Endometrium (tissue), 2 donors: Measurements from ENCODE around the gene NTSR2.

ENCODE experiments used
- FAIRE-seq: peaks from 2 replicates; lab custom pipeline; 2012; peaks lifted over from hg19 to GRCh38; lab: Jason Lieb, UNC
- donor health status: control.
- donor health status: control.

NTSR2 gene

GRCh38 chr2:11628675-11629074, 41.3 kb downstream of the NTSR2 start:
- FAIRE-seq = no peak

- no peak for FAIRE-seq
Observed at GRCh38 chr2:11625671-11626070, 44.3 kb downstream of the NTSR2 start.

GRCh38 chr2:11624893-11625292, 45.1 kb downstream of the NTSR2 start:
- no peak for FAIRE-seq

GRCh38 chr2:11622611-11623010, 47.4 kb downstream of the NTSR2 start:
- no peak for FAIRE-seq

- no peak for FAIRE-seq
Observed at GRCh38 chr2:11621410-11621809, 48.6 kb downstream of the NTSR2 start.

- no peak for FAIRE-seq
Observed at GRCh38 chr2:11618708-11619062, 51.3 kb downstream of the NTSR2 start.

- no peak for FAIRE-seq
Observed at GRCh38 chr2:11617984-11618707, 51.8 kb downstream of the NTSR2 start.

- no peak for FAIRE-seq
Observed at GRCh38 chr2:11617527-11617926, 52.5 kb downstream of the NTSR2 start.

GRCh38 chr2:11616851-11617415, 53.1 kb downstream of the NTSR2 start:
- no peak for FAIRE-seq

- FAIRE-seq = no peak
Observed at GRCh38 chr2:11616097-11616687, 53.8 kb downstream of the NTSR2 start.

GRCh38 chr2:11615209-11615608, 54.8 kb downstream of the NTSR2 start:
- FAIRE-seq = no peak

- no peak for FAIRE-seq
Observed at GRCh38 chr2:11613297-11613696, 56.7 kb downstream of the NTSR2 start.

GRCh38 chr2:11612553-11613215, 57.3 kb downstream of the NTSR2 start:
- FAIRE-seq = no peak

- no peak for FAIRE-seq
Observed at GRCh38 chr2:11611251-11611650, 58.7 kb downstream of the NTSR2 start.

GRCh38 chr2:11610624-11611242, 59.3 kb downstream of the NTSR2 start:
- FAIRE-seq = no peak
